Suprapubic skin (tissue), 4 donors: ENCODE results near the gene SLC43A1.

Experiments used
- EP300 ChIP-seq: sonication (generic); formaldehyde crosslinking; IDR thresholded peaks from one replicate; pipeline ENCODE4 v1.6.1; 2017; ENCODE audit warnings: antibody characterized with exemption
- POLR2AphosphoS5 ChIP-seq, 3 donors: sonication (generic); formaldehyde crosslinking; IDR thresholded peaks; one replicate each; pipeline ENCODE4 v1.6.1; 2017; ENCODE audit warnings: antibody characterized with exemption in 3 of 3
- TF ChIP-seq, protein P1 (sequence below), 2 donors: fragments of 200-600 bp in 1 of 2; fragments of 450-650 bp in 1 of 2; sonication (generic) in 1 of 2; IDR thresholded peaks; one replicate each; pipeline ENCODE4 v1.5.1; 2016 to 2019; ENCODE audit warnings: antibody characterized with exemption in 2 of 2, mild to moderate bottlenecking in 1 of 2, moderate library complexity in 1 of 2

DNA sequence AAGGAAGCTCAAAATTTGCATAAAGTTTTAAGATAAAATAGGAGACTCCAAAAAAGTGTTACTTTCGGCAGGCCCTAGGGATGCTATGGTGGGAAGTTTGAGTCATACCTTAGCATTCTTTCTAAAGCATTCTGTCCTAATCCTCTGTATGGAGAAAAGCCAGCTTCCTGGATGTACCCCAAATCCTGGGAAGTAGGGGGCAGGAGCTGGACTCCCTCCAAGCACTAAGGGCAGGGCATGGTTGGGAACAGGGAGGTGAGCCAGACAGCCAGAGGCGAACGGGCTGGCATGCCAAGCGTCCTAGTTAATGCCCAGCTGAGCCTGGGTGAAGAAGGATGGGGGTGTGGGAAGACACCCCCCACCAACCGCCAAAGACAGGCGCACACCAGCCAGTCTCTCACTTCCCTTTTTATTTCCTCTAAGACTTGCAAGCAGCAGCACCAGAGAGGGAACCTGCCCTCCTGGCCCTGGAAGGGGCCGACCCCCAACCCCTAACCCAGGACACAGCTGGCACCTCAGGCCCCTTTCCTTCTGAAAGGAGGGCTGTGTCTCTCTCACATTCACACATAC is 31.3 kb downstream of the SLC43A1 start:
- no peak for TF ChIP-seq POLR2AphosphoS5 (IDR thresholded peaks at IDR 0.05)
- TF ChIP-seq, protein P1, sequence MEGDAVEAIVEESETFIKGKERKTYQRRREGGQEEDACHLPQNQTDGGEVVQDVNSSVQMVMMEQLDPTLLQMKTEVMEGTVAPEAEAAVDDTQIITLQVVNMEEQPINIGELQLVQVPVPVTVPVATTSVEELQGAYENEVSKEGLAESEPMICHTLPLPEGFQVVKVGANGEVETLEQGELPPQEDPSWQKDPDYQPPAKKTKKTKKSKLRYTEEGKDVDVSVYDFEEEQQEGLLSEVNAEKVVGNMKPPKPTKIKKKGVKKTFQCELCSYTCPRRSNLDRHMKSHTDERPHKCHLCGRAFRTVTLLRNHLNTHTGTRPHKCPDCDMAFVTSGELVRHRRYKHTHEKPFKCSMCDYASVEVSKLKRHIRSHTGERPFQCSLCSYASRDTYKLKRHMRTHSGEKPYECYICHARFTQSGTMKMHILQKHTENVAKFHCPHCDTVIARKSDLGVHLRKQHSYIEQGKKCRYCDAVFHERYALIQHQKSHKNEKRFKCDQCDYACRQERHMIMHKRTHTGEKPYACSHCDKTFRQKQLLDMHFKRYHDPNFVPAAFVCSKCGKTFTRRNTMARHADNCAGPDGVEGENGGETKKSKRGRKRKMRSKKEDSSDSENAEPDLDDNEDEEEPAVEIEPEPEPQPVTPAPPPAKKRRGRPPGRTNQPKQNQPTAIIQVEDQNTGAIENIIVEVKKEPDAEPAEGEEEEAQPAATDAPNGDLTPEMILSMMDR (IDR thresholded peaks at IDR 0.05) = no peak
- TF ChIP-seq EP300 = no peak
